Measurements from ENCODE around the gene SHB. TPM values are rescaled to one million over a fixed set of nuclear protein-coding genes. Genes with fewer than 3 reads are reported as not detected.

The SHB gene
- total and polyA plus RNA-seq, 2 of the 13 experiments (the other 11 are each of a cell fraction or from before 2014, with no cell fraction given), result 19.4 to 20.7 TPM

GRCh38 chr9:38090170-38090569, 21.1 kb upstream of the SHB start:
- no peaks in the 10 kb centered on the region; the same call in 1 of the 2 replicates for H3K4me1 ChIP-seq (ENCODE audit: insufficient read depth, low read length)
- peak; percentile 18 to 20; a peak in 1 of 4 replicates for TF ChIP-seq MAFK (conservative IDR thresholded peaks at IDR 0.05 in 1 of 2, IDR thresholded peaks at IDR 0.05 in 1 of 2; ENCODE audit: low read length in 2 of 2)
- TF ChIP-seq NFYB (CRISPR knock-in tag; IDR thresholded peaks at IDR 0.05), result no peak
- no peak overlapping the region for H3K4me3 ChIP-seq (replicated peaks in 1 of 3; ENCODE audit: insufficient read depth in 1 of 3, low read depth in 2 of 3, low read length in 3 of 3)
- DNase-seq (ENCODE audit: low spot score) (no peak), ATAC-seq (no peak), FAIRE-seq (no peak)
- no peaks in the 10 kb centered on the region for H3K9me3 ChIP-seq (ENCODE audit: low read length)
- intact Hi-C loops (cut with micrococcal nuclease; ENCODE audit: unreplicated experiment) (no loop called here), in situ Hi-C loops (cut with HindIII; ENCODE audit: extremely low pct_ligation_motif_present, low pct_unique_long_range_greater_than_20kb) (loop anchor here (10.0 kb wide), 1 partner anchor 165 kb away; no protein-coding TSS in a partner anchor)
- H3K79me2 ChIP-seq (ENCODE audit: insufficient read depth, low read length), result no peaks in the 10 kb centered on the region
- CTCF ChIA-PET (ENCODE audit: low intra/inter-chr PET ratio, low total read pairs), result no interaction called here
- BruUV-seq (replicated peaks), result no TSS peak
- H4K20me1 ChIP-seq (ENCODE audit: insufficient read depth, low read length), result no peaks in the 10 kb centered on the region
- H2AFZ ChIP-seq (ENCODE audit: low read length), result no peak overlapping the region
- H3K27ac ChIP-seq (ENCODE audit: extremely low read length, insufficient read depth, low read length), result no peak overlapping the region
- POLR2A ChIA-PET, result no interaction called here
- peaks cover 3 to 33% of the 10 kb centered on the region in 2 experiments; a peak in 3 of 5 replicates for H3K27me3 ChIP-seq (ENCODE audit: control insufficient read depth in 1 of 2, insufficient read depth in 2 of 2, low read length in 2 of 2)
- WGBS (ENCODE audit: low lambda C conversion rate), result 30% methylated on average over 9 of the region's 9 CpGs
- no peaks in the 10 kb centered on the region for H3K36me3 ChIP-seq (replicated peaks in 1 of 2; ENCODE audit: control insufficient read depth in 1 of 2, insufficient read depth in 2 of 2, low read length in 2 of 2)
- H3K9ac ChIP-seq (ENCODE audit: insufficient read depth, low read depth, low read length), result no peak overlapping the region
- H3K4me2 ChIP-seq (ENCODE audit: low read depth, low read length), result no peak overlapping the region

- in situ Hi-C loops (cut with HindIII; ENCODE audit: extremely low pct_ligation_motif_present, low pct_unique_long_range_greater_than_20kb) (loop anchor here (10.0 kb wide), 1 partner anchor 165 kb away; no protein-coding TSS in a partner anchor), intact Hi-C loops (cut with micrococcal nuclease; ENCODE audit: unreplicated experiment) (loop anchor here (2.0 kb wide), 1 partner anchor 177 kb away; no protein-coding TSS in a partner anchor)
- H3K4me2 ChIP-seq (ENCODE audit: low read depth, low read length), result no peak overlapping the region
- H2AFZ ChIP-seq (ENCODE audit: low read length), result no peak overlapping the region
- POLR2A ChIA-PET, result no interaction called here
- FAIRE-seq (no peak), DNase-seq (ENCODE audit: low spot score) (no peak), ATAC-seq (no peak)
- no peaks in the 10 kb centered on the region for H3K36me3 ChIP-seq (replicated peaks in 1 of 2; ENCODE audit: control insufficient read depth in 1 of 2, insufficient read depth in 2 of 2, low read length in 2 of 2)
- H3K27ac ChIP-seq (ENCODE audit: extremely low read length, insufficient read depth, low read length), result no peak overlapping the region
- 52% methylated on average over 2 of the region's 2 CpGs for WGBS (ENCODE audit: low lambda C conversion rate)
- no peaks in the 10 kb centered on the region for H3K9me3 ChIP-seq (ENCODE audit: low read length)
- no peak overlapping the region for H3K4me3 ChIP-seq (replicated peaks in 1 of 3; ENCODE audit: insufficient read depth in 1 of 3, low read depth in 2 of 3, low read length in 3 of 3)
- no peak overlapping the region for H3K9ac ChIP-seq (ENCODE audit: insufficient read depth, low read depth, low read length)
- BruUV-seq (replicated peaks), result no TSS peak
- no peaks in the 10 kb centered on the region for H3K79me2 ChIP-seq (ENCODE audit: insufficient read depth, low read length)
- CTCF ChIA-PET (ENCODE audit: low intra/inter-chr PET ratio, low total read pairs), result no interaction called here
- H3K4me1 ChIP-seq (ENCODE audit: insufficient read depth, low read length), result no peaks in the 10 kb centered on the region; the same call in 1 of the 2 replicates
- no peaks in the 10 kb centered on the region for H4K20me1 ChIP-seq (ENCODE audit: insufficient read depth, low read length)
- peaks cover 3 to 32% of the 10 kb centered on the region in 2 experiments; a peak in 3 of 5 replicates for H3K27me3 ChIP-seq (ENCODE audit: control insufficient read depth in 1 of 2, insufficient read depth in 2 of 2, low read length in 2 of 2)
- no peak for TF ChIP-seq ADNP (CRISPR knock-in tag; IDR thresholded peaks at IDR 0.05)
- TF ChIP-seq ZNF10 (CRISPR knock-in tag; IDR thresholded peaks at IDR 0.05; ENCODE audit: borderline replicate concordance, low read depth), result no peak
- TF ChIP-seq ZNF180 (CRISPR knock-in tag; IDR thresholded peaks at IDR 0.05; ENCODE audit: borderline replicate concordance, low read depth), result no peak
- TF ChIP-seq SNAI1 (CRISPR knock-in tag; IDR thresholded peaks at IDR 0.05; ENCODE audit: borderline replicate concordance), result no peak
- no peak for TF ChIP-seq HMG20B (CRISPR knock-in tag; conservative IDR thresholded peaks at IDR 0.05)
- no peak for TF ChIP-seq ZNF44 (CRISPR knock-in tag; IDR thresholded peaks at IDR 0.05)
- TF ChIP-seq MXI1 (IDR thresholded peaks at IDR 0.05; ENCODE audit: borderline replicate concordance, low read depth, low read length), result no peak
- TF ChIP-seq HBP1 (CRISPR knock-in tag; IDR thresholded peaks at IDR 0.05; ENCODE audit: low read depth), result no peak
- TF ChIP-seq STAG1 (CRISPR knock-in tag; IDR thresholded peaks at IDR 0.05), result no peak
- no peak for TF ChIP-seq KLF11 (CRISPR knock-in tag; IDR thresholded peaks at IDR 0.05)
- TF ChIP-seq ZNF484 (CRISPR knock-in tag; IDR thresholded peaks at IDR 0.05; ENCODE audit: borderline replicate concordance, low read depth), result no peak
- no peak for TF ChIP-seq CEBPB (IDR thresholded peaks at IDR 0.05; ENCODE audit: borderline replicate concordance, low read depth, low read length)
- no peak for TF ChIP-seq MTERF4 (CRISPR knock-in tag; IDR thresholded peaks at IDR 0.05)
- TF ChIP-seq SP1 (IDR thresholded peaks at IDR 0.05), result no peak
- no peak for TF ChIP-seq SP1 (CRISPR knock-in tag; IDR thresholded peaks at IDR 0.05)
- TF ChIP-seq NR3C1 (CRISPR knock-in tag; IDR thresholded peaks at IDR 0.05), result no peak
These were observed 20.5 kb upstream of the SHB start for GRCh38 chr9:38089387-38090165.

All from HepG2 (cell line).